K562 (cell line): ENCODE measurements around the gene SUPT3H. TPM values are rescaled to one million over a fixed set of nuclear protein-coding genes. Genes with fewer than 3 reads are reported as not detected.

Source experiments
- ATAC-seq: fragments of 200-7000 bp; cut with Tn5 transposase; 3 replicates; pipeline ENCODE4 v1.9.1; 2020; ENCODE audit warnings: moderate library complexity
- BruUV-seq: library from RNA; stranded (reverse); fragments of 400-500 nt; replicated peaks from 2 replicates; lab custom pipeline; 2021; lab: Mats Ljungman, UMichigan
- CTCF ChIA-PET: fragments of 300-600 bp; formaldehyde crosslinking; extraction: SDS; loops from one replicate; lab custom pipeline; 2021; ENCODE audit warnings: low intra/inter-chr PET ratio; lab: Yijun Ruan, JAX
- POLR2A ChIA-PET: fragments of 300-600, 350-650 bp; sonication (Branson Sonifier 250); formaldehyde crosslinking; extraction: SDS; loops from one replicate; lab custom pipeline; 2021; ENCODE audit warnings: antibody characterized with exemption, inconsistent platforms; lab: Yijun Ruan, JAX
- DNase-seq, 4 experiments: peaks; one replicate each; pipeline versions ENCODE4 v3.0.0 to v3.0.0-alpha.2; 2011 to 2018; ENCODE audit warnings: low spot score in 3 of 4, mixed read lengths in 3 of 4; ENCODE audit errors: extremely low read depth in 1 of 4
- FAIRE-seq: peaks from 2 replicates; lab custom pipeline; 2011; peaks lifted over from hg19 to GRCh38; lab: Jason Lieb, UNC
- H2AFZ ChIP-seq: 2 replicates; pipeline ENCODE4 v1.6.0; 2011; ENCODE audit warnings: low read depth, low read length, control low read depth, inconsistent platforms
- H3K27ac ChIP-seq: fragments of 200-600 bp; 3 replicates; pipeline ENCODE4 v1.8.0; 2011; ENCODE audit warnings: low read depth, mild to moderate bottlenecking, control low read depth, inconsistent platforms, low read length, moderate library complexity, mixed read lengths; ENCODE audit errors: extremely low read depth
- H3K27me3 ChIP-seq, 2 experiments: fragments of 300-600 bp in 1 of 2; 2 replicates in 1 of 2; 3 replicates in 1 of 2; pipeline versions ENCODE4 v1.6.0 to v1.8.0; 2011; ENCODE audit warnings: inconsistent platforms in 2 of 2, low read length in 2 of 2, mild to moderate bottlenecking in 1 of 2, mixed read lengths in 1 of 2, moderate library complexity in 1 of 2; ENCODE audit not compliant: control insufficient read depth in 2 of 2, insufficient read depth in 2 of 2
- H3K36me3 ChIP-seq: fragments of 300-600 bp; 3 replicates; pipeline ENCODE4 v1.8.0; 2011; ENCODE audit warnings: mild to moderate bottlenecking, low read length, inconsistent platforms; ENCODE audit not compliant: control insufficient read depth, insufficient read depth
- H3K4me1 ChIP-seq, 2 experiments: fragments of 200-600 bp in 1 of 2; replicated peaks in 1 of 2; 2 replicates in 1 of 2; 3 replicates in 1 of 2; pipeline versions ENCODE4 v1.5.1 to v1.8.0; 2011; ENCODE audit warnings: inconsistent platforms in 2 of 2, low read length in 2 of 2, mild to moderate bottlenecking in 1 of 2, mixed read lengths in 1 of 2, moderate library complexity in 1 of 2; ENCODE audit not compliant: control insufficient read depth in 2 of 2, insufficient read depth in 2 of 2
- H3K4me2 ChIP-seq: 2 replicates; pipeline ENCODE4 v1.6.1; 2011; ENCODE audit warnings: low read length, control low read depth, inconsistent platforms, mixed read lengths; ENCODE audit not compliant: insufficient read depth
- H3K4me3 ChIP-seq: fragments of 200-600 bp; sonication (generic), shearing (Covaris generic); 2 replicates; pipeline ENCODE4 v1.5.1; 2016; ENCODE audit warnings: control low read depth, inconsistent platforms
- H3K79me2 ChIP-seq: fragments of 200-600 bp; 3 replicates; pipeline ENCODE4 v1.8.0; 2011; ENCODE audit warnings: low read length, inconsistent platforms; ENCODE audit not compliant: control insufficient read depth, insufficient read depth
- H3K9ac ChIP-seq, 2 experiments: 2 replicates each; pipeline versions ENCODE4 v1.6.0 to v1.6.1; 2011; ENCODE audit warnings: low read depth in 2 of 2, low read length in 2 of 2, control low read depth in 1 of 2, inconsistent platforms in 1 of 2, mild to moderate bottlenecking in 1 of 2, mixed read lengths in 1 of 2; ENCODE audit not compliant: insufficient read depth in 1 of 2
- H3K9me1 ChIP-seq: one replicate; pipeline ENCODE4 v1.6.0; 2011; ENCODE audit warnings: inconsistent platforms, mild to moderate bottlenecking, low read length, moderate library complexity; ENCODE audit not compliant: control insufficient read depth, insufficient read depth
- H3K9me3 ChIP-seq: replicated peaks from 2 replicates; pipeline ENCODE4 v1.5.1; 2011; ENCODE audit warnings: low read depth, low read length, inconsistent platforms; ENCODE audit not compliant: control insufficient read depth, insufficient read depth
- H4K20me1 ChIP-seq: replicated peaks from 2 replicates; pipeline ENCODE4 v1.6.1; 2011; ENCODE audit warnings: low read length, inconsistent platforms, mixed read lengths; ENCODE audit not compliant: control insufficient read depth, insufficient read depth
- ATF1 ChIP-seq, 2 experiments: fragments of 450-650 bp in 1 of 2; IDR thresholded peaks; 2 replicates each; pipeline ENCODE4 v1.6.1; 2016; ENCODE audit warnings: missing compliant biosample characterization in 1 of 2, missing genetic modification characterization in 1 of 2
- CBFA2T3 ChIP-seq: fragments of 450-650 bp; IDR thresholded peaks from 2 replicates; pipeline ENCODE4 v1.6.1; 2017
- EP400 ChIP-seq: fragments of 450-650 bp; IDR thresholded peaks from 2 replicates; pipeline ENCODE4 v1.6.1; 2017; ENCODE audit warnings: antibody characterized with exemption, mild to moderate bottlenecking, moderate library complexity
- ERF ChIP-seq: fragments of 450-650 bp; formaldehyde crosslinking; IDR thresholded peaks from 2 replicates; pipeline ENCODE4 v1.4.0; 2020; ENCODE audit warnings: mild to moderate bottlenecking, mixed read lengths
- GTF2E2 ChIP-seq: fragments of 200-800 bp; sonication (Bioruptor generic); IDR thresholded peaks from 2 replicates; pipeline ENCODE4 v1.6.1; 2016; ENCODE audit warnings: missing genetic modification characterization, missing compliant biosample characterization
- HNRNPK ChIP-seq: fragments of 200-400 bp; formaldehyde crosslinking; IDR thresholded peaks from one replicate; pipeline ENCODE4 v1.6.1; 2018; ENCODE audit warnings: mild to moderate bottlenecking, low read depth, low read length; ENCODE audit not compliant: poor library complexity, severe bottlenecking
- KDM2B ChIP-seq: fragments of 250-450 bp; sonication (Bioruptor Pico); IDR thresholded peaks from 2 replicates; pipeline ENCODE4 v1.8.0; 2021; ENCODE audit warnings: mild to moderate bottlenecking, moderate library complexity
- MTA2 ChIP-seq: fragments of 450-650 bp; IDR thresholded peaks from 2 replicates; pipeline ENCODE4 v1.6.1; 2016; ENCODE audit warnings: low read depth
- NBN ChIP-seq: fragments of 450-650 bp; IDR thresholded peaks from 2 replicates; pipeline ENCODE4 v1.6.1; 2016; ENCODE audit warnings: low read depth, mild to moderate bottlenecking
- ZBTB9 ChIP-seq: fragments of 450-650 bp; formaldehyde crosslinking; IDR thresholded peaks from 2 replicates; pipeline ENCODE4 v1.4.0; 2020; ENCODE audit warnings: mild to moderate bottlenecking, moderate library complexity
- ZNF23 ChIP-seq: fragments of 250-450 bp; sonication (Bioruptor Pico); IDR thresholded peaks from 2 replicates; pipeline ENCODE4 v1.4.0; 2020; ENCODE audit warnings: mild to moderate bottlenecking
- WGBS: fragments of 100-300 bp; shearing (Covaris generic); methylation state at CpG from one replicate; pipeline ENCODE4 v1.1.6; 2016; ENCODE audit warnings: low coverage, mixed read lengths; ENCODE audit not compliant: insufficient coverage; ENCODE audit errors: missing lambda C conversion rate; 5-methylcytosine and 5-hydroxymethylcytosine counted together
- in situ Hi-C: fragments of 300-500 bp; cut with MboI; formaldehyde crosslinking; loops from 4 replicates; pipeline ENCODE4 v1.15.0; 2018; ENCODE audit warnings: inconsistent platforms, mixed read lengths
- intact Hi-C: fragments of 100-400 bp; cut with micrococcal nuclease; formaldehyde crosslinking; loops from 2 replicates; pipeline ENCODE4 v1.14.2; 2022
- polyA plus RNA-seq, 8 experiments: library from polyadenylated mRNA; depleted of rRNA in 4 of 8; stranded (reverse) in 5 of 8; unstranded in 3 of 8; fragments of >200 nt; fragmentation: Nextera tagmentation in 2 of 8; fragmentation: Illumina TruSeq in 1 of 8; extraction: Ambion mirVana in 2 of 8; extraction: Trizol in 1 of 8; gene quantifications; 2 replicates each; pipeline versions ENCODE4 v1.2.1 to v1.2.3, GENCODE V29; 2011 to 2014; ENCODE audit warnings: inconsistent platforms in 1 of 8, missing spikeins in 1 of 8
- total RNA-seq, 7 experiments: library from RNA; depleted of rRNA in 6 of 7; stranded (reverse); fragments of >200 nt in 6 of 7; fragmentation: Illumina TruSeq in 2 of 7; extraction: Trizol in 2 of 7; gene quantifications; 2 replicates each; pipeline versions ENCODE4 v1.2.1 to v1.2.3, GENCODE V29; 2011 to 2021; ENCODE audit warnings: low replicate concordance in 1 of 7
- TF ChIP-seq, protein P1 (sequence below): fragments of 450-650 bp; formaldehyde crosslinking; IDR thresholded peaks from 2 replicates; pipeline ENCODE4 v1.4.0; 2022; ENCODE audit warnings: missing genetic modification characterization
- TF ChIP-seq, protein P2 (sequence below): fragments of 450-650 bp; IDR thresholded peaks from 2 replicates; pipeline ENCODE4 v1.6.1; 2016; ENCODE audit warnings: low read depth

The SUPT3H gene
- total and polyA plus RNA-seq, 9 of the 15 experiments (the other 6 are each of a cell fraction or from before 2014, with no cell fraction given), result 7.2 to 16.3 (median 11.9) TPM

DNA sequence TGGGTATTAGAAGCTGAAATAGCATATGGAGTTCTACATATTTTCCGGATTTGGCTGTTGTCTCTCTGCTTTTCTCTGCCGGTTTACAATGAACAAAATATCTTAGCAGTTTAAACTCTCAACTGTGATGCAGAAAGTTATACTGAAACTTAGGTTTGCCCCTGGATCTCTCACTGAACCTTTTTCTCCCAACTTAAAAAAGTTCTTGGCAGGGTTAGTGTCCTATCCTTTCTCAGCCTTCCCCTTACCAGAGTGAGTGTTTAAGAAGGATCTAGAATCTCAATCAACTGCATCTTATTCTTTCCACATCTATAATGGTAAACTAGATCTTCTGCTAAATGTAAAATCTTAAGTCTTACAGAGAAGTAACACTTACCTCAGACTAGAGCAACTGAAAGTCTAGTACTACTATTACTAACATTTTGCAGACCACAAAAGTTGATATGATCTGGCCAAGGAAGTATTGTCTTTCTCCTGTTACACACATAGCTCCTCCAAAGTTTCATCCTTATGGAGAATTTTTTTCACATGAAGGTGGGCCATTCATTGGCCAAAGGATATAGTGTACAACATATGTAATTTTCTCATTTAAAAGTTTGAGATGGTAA, 441.9 kb downstream of the SUPT3H start:
- BruUV-seq, result no TSS peak
- intact Hi-C loops (no loop called here), in situ Hi-C loops (no loop called here)
- Histone ChIP-seq H3K9ac (no peak overlapping the region), H3K9me3 (no peaks in the 10 kb centered on the region), H3K36me3 (no peaks in the 10 kb centered on the region), H3K27me3 (no peaks in the 10 kb centered on the region), H3K79me2 (no peaks in the 10 kb centered on the region), H3K9me1 (no peaks in the 10 kb centered on the region), H4K20me1 (no peaks in the 10 kb centered on the region), H3K27ac (no peak overlapping the region), H3K4me3 (no peak overlapping the region), H3K4me1 (no peaks in the 10 kb centered on the region), H2AFZ (no peak overlapping the region), H3K4me2 (no peak overlapping the region)
- no peak for ATAC-seq
- no peak for FAIRE-seq
- ChIA-PET CTCF (no interaction called here), POLR2A (interaction anchor here (1.2 kb wide), 1 partner anchor 10 kb away, joined by 4 read pairs; no protein-coding TSS in a partner anchor)
- WGBS, result 34% methylated on average over 2 of the region's 2 CpGs
- DNase-seq, result no peak
- TF ChIP-seq, protein P1, sequence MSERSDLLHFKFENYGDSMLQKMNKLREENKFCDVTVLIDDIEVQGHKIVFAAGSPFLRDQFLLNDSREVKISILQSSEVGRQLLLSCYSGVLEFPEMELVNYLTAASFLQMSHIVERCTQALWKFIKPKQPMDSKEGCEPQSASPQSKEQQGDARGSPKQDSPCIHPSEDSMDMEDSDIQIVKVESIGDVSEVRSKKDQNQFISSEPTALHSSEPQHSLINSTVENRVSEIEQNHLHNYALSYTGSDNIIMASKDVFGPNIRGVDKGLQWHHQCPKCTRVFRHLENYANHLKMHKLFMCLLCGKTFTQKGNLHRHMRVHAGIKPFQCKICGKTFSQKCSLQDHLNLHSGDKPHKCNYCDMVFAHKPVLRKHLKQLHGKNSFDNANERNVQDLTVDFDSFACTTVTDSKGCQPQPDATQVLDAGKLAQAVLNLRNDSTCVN (CRISPR knock-in tag), result no peak
- TF ChIP-seq HNRNPK, result no peak
- no peak for TF ChIP-seq ZNF23 (CRISPR knock-in tag)
- no peak for TF ChIP-seq CBFA2T3
- TF ChIP-seq, protein P2, sequence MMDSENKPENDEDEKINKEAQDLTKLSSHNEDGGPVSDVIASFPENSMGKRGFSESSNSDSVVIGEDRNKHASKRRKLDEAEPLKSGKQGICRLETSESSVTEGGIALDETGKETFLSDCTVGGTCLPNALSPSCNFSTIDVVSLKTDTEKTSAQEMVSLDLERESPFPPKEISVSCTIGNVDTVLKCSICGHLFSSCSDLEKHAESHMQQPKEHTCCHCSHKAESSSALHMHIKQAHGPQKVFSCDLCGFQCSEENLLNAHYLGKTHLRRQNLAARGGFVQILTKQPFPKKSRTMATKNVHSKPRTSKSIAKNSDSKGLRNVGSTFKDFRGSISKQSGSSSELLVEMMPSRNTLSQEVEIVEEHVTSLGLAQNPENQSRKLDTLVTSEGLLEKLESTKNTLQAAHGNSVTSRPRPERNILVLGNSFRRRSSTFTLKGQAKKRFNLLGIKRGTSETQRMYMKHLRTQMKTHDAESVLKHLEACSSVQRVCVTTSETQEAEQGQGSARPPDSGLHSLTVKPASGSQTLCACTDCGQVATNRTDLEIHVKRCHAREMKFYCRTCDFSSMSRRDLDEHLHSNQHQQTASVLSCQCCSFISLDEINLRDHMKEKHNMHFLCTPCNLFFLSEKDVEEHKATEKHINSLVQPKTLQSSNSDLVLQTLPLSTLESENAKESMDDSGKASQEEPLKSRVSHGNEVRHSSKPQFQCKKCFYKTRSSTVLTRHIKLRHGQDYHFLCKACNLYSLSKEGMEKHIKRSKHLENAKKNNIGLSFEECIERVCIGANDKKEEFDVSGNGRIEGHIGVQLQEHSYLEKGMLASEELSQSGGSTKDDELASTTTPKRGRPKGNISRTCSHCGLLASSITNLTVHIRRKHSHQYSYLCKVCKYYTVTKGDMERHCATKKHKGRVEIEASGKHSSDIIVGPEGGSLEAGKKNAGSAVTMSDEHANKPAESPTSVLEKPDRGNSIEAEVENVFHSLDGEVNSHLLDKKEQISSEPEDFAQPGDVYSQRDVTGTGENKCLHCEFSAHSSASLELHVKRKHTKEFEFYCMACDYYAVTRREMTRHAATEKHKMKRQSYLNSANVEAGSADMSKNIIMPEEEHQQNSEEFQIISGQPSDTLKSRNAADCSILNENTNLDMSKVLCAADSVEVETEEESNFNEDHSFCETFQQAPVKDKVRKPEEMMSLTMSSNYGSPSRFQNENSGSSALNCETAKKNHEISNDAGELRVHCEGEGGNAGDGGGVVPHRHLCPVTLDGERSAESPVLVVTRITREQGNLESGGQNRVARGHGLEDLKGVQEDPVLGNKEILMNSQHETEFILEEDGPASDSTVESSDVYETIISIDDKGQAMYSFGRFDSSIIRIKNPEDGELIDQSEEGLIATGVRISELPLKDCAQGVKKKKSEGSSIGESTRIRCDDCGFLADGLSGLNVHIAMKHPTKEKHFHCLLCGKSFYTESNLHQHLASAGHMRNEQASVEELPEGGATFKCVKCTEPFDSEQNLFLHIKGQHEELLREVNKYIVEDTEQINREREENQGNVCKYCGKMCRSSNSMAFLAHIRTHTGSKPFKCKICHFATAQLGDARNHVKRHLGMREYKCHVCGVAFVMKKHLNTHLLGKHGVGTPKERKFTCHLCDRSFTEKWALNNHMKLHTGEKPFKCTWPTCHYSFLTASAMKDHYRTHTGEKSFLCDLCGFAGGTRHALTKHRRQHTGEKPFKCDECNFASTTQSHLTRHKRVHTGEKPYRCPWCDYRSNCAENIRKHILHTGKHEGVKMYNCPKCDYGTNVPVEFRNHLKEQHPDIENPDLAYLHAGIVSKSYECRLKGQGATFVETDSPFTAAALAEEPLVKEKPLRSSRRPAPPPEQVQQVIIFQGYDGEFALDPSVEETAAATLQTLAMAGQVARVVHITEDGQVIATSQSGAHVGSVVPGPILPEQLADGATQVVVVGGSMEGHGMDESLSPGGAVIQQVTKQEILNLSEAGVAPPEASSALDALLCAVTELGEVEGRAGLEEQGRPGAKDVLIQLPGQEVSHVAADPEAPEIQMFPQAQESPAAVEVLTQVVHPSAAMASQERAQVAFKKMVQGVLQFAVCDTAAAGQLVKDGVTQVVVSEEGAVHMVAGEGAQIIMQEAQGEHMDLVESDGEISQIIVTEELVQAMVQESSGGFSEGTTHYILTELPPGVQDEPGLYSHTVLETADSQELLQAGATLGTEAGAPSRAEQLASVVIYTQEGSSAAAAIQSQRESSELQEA, result no peak
- TF ChIP-seq GTF2E2 (tag), result no peak
- TF ChIP-seq ERF, result no peak
- TF ChIP-seq MTA2, result no peak
- TF ChIP-seq ATF1 (CRISPR knock-in tag; IDR thresholded peaks at IDR 0.05), result no peak
- TF ChIP-seq ATF1 (tag; IDR thresholded peaks at IDR 0.05), result no peak
- TF ChIP-seq KDM2B (CRISPR knock-in tag), result no peak
- no peak for TF ChIP-seq ZBTB9 (CRISPR knock-in tag)
- no peak for TF ChIP-seq NBN
- no peak for TF ChIP-seq EP400
